Stimulated activated CD4-positive, alpha-beta T cell treated with anti-CD3 and anti-CD28 coated beads, TNF-alpha, amount 100 ng/mL, for 48 hours (primary cell): ENCODE data around the gene PCDHGB6.
"Not testable (repeated sequence)": the region's sequence is repeated elsewhere in the genome, so short reads cannot be mapped to it uniquely, and the experiment has no call there.

Source experiments
- DNase-seq, 3 donors: peaks; one replicate each; pipeline ENCODE4 v3.0.0-alpha.2; 2020; ENCODE audit warnings: low read depth in 3 of 3

PCDHGB6 gene

GRCh38 chr5:141419074-141419880 lies 11.5 kb downstream of the PCDHGB6 start:
- no peak for DNase-seq

- peak in 1 of 3 donors; percentile 24 for DNase-seq
These were observed 13.2 kb downstream of the PCDHGB6 start, which contains the start of gene PCDHGA11 for GRCh38 chr5:141420855-141421488. Gene PCDHGA11 (plus strand): TSS chr5:141421051. CDS start chr5:141421228, 177 bp downstream.

GRCh38 chr5:141421489-141421855 lies 13.7 kb downstream of the PCDHGB6 start:
- no peak for DNase-seq

GRCh38 chr5:141422742-141423291 lies 15.0 kb downstream of the PCDHGB6 start:
- DNase-seq = no peak

- DNase-seq = no peak
These were observed 20.1 kb downstream of the PCDHGB6 start for GRCh38 chr5:141427783-141428426.

GRCh38 chr5:141430332-141431113 lies 22.7 kb downstream of the PCDHGB6 start, which contains the start of gene PCDHGA12:
Gene PCDHGA12 (plus strand): TSS chr5:141430507. CDS start chr5:141430760, 253 bp downstream.
- no peak for DNase-seq

- DNase-seq = no peak
These were observed 23.5 kb downstream of the PCDHGB6 start for GRCh38 chr5:141431286-141431685.

GRCh38 chr5:141432308-141432707 lies 24.5 kb downstream of the PCDHGB6 start:
- DNase-seq = not testable (repeated sequence)

GRCh38 chr5:141432726-141433125 lies 24.9 kb downstream of the PCDHGB6 start:
- DNase-seq = not testable (repeated sequence)

- DNase-seq = no peak
These were observed 26.2 kb downstream of the PCDHGB6 start for GRCh38 chr5:141434006-141434405.

- DNase-seq = no peak
These were observed 29.4 kb downstream of the PCDHGB6 start for GRCh38 chr5:141437221-141437620.

- DNase-seq = no peak
These were observed 31.8 kb downstream of the PCDHGB6 start for GRCh38 chr5:141439411-141440141.

- no peak for DNase-seq
These were observed 32.5 kb downstream of the PCDHGB6 start for GRCh38 chr5:141440341-141440740.

GRCh38 chr5:141441571-141442170 lies 33.9 kb downstream of the PCDHGB6 start:
- no peak for DNase-seq
